Right cardiac atrium (tissue), 5 donors: ENCODE results near the gene CSGALNACT2. TPM values are rescaled to one million over a fixed set of nuclear protein-coding genes. Genes with fewer than 3 reads are reported as not detected.

Experiments used
- ATAC-seq, 2 donors: fragments of 200-7000 bp; cut with Tn5 transposase; one replicate each; pipeline versions ENCODE4 v1.8.0 to v1.9.1; 2020; ENCODE audit warnings: moderate library complexity in 2 of 2, mild to moderate bottlenecking in 1 of 2
- DNase-seq, 3 donors: peaks; one replicate each; pipeline ENCODE4 v3.0.0-alpha.2; 2020
- H3K27ac ChIP-seq: one replicate; pipeline ENCODE4 v1.5.1; 2013; ENCODE audit warnings: mild to moderate bottlenecking, low read length, control low read depth, moderate library complexity
- H3K27me3 ChIP-seq: one replicate; pipeline ENCODE4 v1.6.1; 2013; ENCODE audit not compliant: control insufficient read depth, insufficient read depth
- H3K4me1 ChIP-seq: one replicate; pipeline ENCODE4 v1.6.1; 2013; ENCODE audit warnings: low read length; ENCODE audit not compliant: control insufficient read depth, insufficient read depth
- H3K4me3 ChIP-seq: one replicate; pipeline ENCODE4 v1.5.1; 2013; ENCODE audit warnings: low read length, control low read depth
- H3K9me3 ChIP-seq: one replicate; pipeline ENCODE4 v1.6.1; 2013; ENCODE audit warnings: low read length; ENCODE audit not compliant: control insufficient read depth
- WGBS: extraction: QIAGEN DNeasy Blood & Tissue Kit; methylation state at CpG from one replicate; pipeline ENCODE4 v1.1.7; 2013; 5-methylcytosine and 5-hydroxymethylcytosine counted together
- intact Hi-C, 4 donors: fragments of 100-400 bp; cut with DNase I; formaldehyde crosslinking; loops; one replicate each; pipeline versions ENCODE4 v1.11.0 to v1.14.0; 2022 to 2023
- polyA plus RNA-seq: library from polyadenylated mRNA; stranded (reverse); fragments of 200-250 nt; gene quantifications from one replicate; pipeline ENCODE4 v1.2.3, GENCODE V29; 2013
- total RNA-seq, 4 donors: library from RNA; stranded (reverse); fragmentation: NEBNext Ultra II Directional; extraction: Animal tissue kit (Norgen Biotek cat#: 25700); gene quantifications; one replicate each; pipeline ENCODE4 v1.2.1, GENCODE V29; 2021
- donor health status: healthy with polysubstance abuse.
- donor health status: DM: no; HTN: yes; CAD: no.
- donor health status: DM: no; HTN: no; CAD: no.
- donor health status: DM: no; HTN: yes; CAD: no; lungs with severe emphysema.
- donor health status: DM: yes; HTN: yes; CAD: no.

Gene CSGALNACT2
- total and polyA plus RNA-seq, 5 donors, result 5.1 to 17.2 (median 10.4) TPM

DNA sequence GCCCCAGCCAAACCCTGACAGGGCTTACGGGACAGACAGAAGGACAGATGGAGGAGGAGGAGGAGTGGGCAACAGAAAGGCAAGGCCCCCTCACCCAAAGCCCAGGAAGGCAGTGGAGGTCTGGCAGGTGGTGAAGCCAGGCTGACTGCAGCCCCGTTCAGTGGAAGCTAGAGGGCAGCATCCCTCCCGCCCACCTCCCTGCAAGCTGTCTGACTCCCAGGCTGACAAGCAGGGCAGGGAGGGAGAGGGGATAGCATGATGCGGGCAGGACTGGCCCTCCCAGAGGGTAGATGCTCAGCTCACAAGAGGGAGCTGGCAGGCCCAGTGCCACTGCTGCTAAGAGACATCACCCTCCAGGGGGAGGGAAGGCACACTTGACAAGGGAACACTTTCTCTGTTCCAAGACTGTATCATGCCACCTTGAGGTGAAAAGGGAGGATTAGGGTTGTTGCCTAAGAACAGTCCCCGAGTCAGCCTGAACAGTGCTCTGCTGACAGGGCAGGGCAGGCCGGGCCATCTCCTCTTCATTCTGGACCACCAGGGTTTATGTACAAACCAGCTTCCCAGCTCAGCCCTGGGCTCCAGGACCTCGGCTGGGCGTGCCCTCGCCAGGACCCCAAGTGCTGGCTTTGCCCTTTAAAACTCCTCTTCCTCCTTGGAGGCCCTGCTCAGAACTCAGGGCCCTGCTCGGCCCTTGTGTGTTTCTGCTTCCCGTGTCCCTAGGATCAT, 66.9 kb downstream of the CSGALNACT2 start:
- intact Hi-C loops, result loop anchor here in 1 of 4 donors (10.0 kb wide), 1 partner anchor 150 kb away; no protein-coding TSS in a partner anchor
- DNase-seq, result peak in 2 of 3 donors; percentile 24 to 72
- Histone ChIP-seq H3K9me3 (no peaks in the 10 kb centered on the region), H3K27ac (no peak overlapping the region), H3K27me3 (no peaks in the 10 kb centered on the region), H3K4me3 (no peak overlapping the region), H3K4me1 (no peaks in the 10 kb centered on the region)
- ATAC-seq, result peak in 1 of 2 donors; percentile 45
- WGBS, result 63% methylated on average over 11 of the region's 11 CpGs

- Histone ChIP-seq H3K27ac (no peak overlapping the region), H3K9me3 (no peaks in the 10 kb centered on the region), H3K4me1 (no peaks in the 10 kb centered on the region), H3K4me3 (no peak overlapping the region), H3K27me3 (no peaks in the 10 kb centered on the region)
- WGBS, result 91% methylated on average over 20 of the region's 20 CpGs
- no peak for ATAC-seq
- DNase-seq, result peak in 2 of 3 donors; percentile 2 to 45
- intact Hi-C loops, result loop anchor here in 1 of 4 donors (10.0 kb wide), 1 partner anchor 149 kb away; no protein-coding TSS in a partner anchor
Observed at GRCh38 chr10:43205681-43206390, 67.6 kb downstream of the CSGALNACT2 start.

- ATAC-seq (no peak), DNase-seq (peak in 2 of 3 donors; percentile 4 to 24)
- H3K27ac ChIP-seq, result no peak overlapping the region
- no peaks in the 10 kb centered on the region for H3K27me3 ChIP-seq
- no peak overlapping the region for H3K4me3 ChIP-seq
- 86% methylated on average over 13 of the region's 13 CpGs for WGBS
- intact Hi-C loops, result loop anchor here in 1 of 4 donors (10.0 kb wide), 1 partner anchor 148 kb away; no protein-coding TSS in a partner anchor
- no peaks in the 10 kb centered on the region for H3K4me1 ChIP-seq
- H3K9me3 ChIP-seq, result no peaks in the 10 kb centered on the region
Observed at GRCh38 chr10:43206391-43207235, 68.4 kb downstream of the CSGALNACT2 start.

- intact Hi-C loops, result loop anchor here in 1 of 4 donors (10.0 kb wide), 1 partner anchor 146 kb away; no protein-coding TSS in a partner anchor
- Histone ChIP-seq H3K9me3 (no peaks in the 10 kb centered on the region), H3K4me1 (no peaks in the 10 kb centered on the region), H3K27me3 (no peaks in the 10 kb centered on the region), H3K27ac (no peak overlapping the region), H3K4me3 (no peak overlapping the region)
- peak in 2 of 3 donors; percentile 5 to 45 for DNase-seq
- ATAC-seq, result no peak
- WGBS, result 76% methylated on average over 17 of the region's 17 CpGs
Observed at GRCh38 chr10:43208147-43209073, 70.2 kb downstream of the CSGALNACT2 start.

- ATAC-seq, result no peak
- no peak overlapping the region for H3K27ac ChIP-seq
- no peak overlapping the region for H3K4me3 ChIP-seq
- WGBS, result 84% methylated on average over 7 of the region's 7 CpGs
- no peaks in the 10 kb centered on the region for H3K4me1 ChIP-seq
- H3K9me3 ChIP-seq, result no peaks in the 10 kb centered on the region
- H3K27me3 ChIP-seq, result no peaks in the 10 kb centered on the region
- intact Hi-C loops, result loop anchor here in 1 of 4 donors (10.0 kb wide), 1 partner anchor 146 kb away; no protein-coding TSS in a partner anchor
- peak in 1 of 3 donors; percentile 31 for DNase-seq
Observed at GRCh38 chr10:43209074-43209455, 70.8 kb downstream of the CSGALNACT2 start.

- intact Hi-C loops, result loop anchor here in 1 of 4 donors (10.0 kb wide), 1 partner anchor 145 kb away; no protein-coding TSS in a partner anchor
- H3K27me3 ChIP-seq, result no peaks in the 10 kb centered on the region
- no peak overlapping the region for H3K4me3 ChIP-seq
- H3K27ac ChIP-seq, result no peak overlapping the region
- ATAC-seq (no peak), DNase-seq (peak in 2 of 3 donors; percentile 8 to 12)
- H3K4me1 ChIP-seq, result no peaks in the 10 kb centered on the region
- 82% methylated on average over 5 of the region's 5 CpGs for WGBS
- no peaks in the 10 kb centered on the region for H3K9me3 ChIP-seq
Observed at GRCh38 chr10:43209651-43210141, 71.5 kb downstream of the CSGALNACT2 start.

DNA sequence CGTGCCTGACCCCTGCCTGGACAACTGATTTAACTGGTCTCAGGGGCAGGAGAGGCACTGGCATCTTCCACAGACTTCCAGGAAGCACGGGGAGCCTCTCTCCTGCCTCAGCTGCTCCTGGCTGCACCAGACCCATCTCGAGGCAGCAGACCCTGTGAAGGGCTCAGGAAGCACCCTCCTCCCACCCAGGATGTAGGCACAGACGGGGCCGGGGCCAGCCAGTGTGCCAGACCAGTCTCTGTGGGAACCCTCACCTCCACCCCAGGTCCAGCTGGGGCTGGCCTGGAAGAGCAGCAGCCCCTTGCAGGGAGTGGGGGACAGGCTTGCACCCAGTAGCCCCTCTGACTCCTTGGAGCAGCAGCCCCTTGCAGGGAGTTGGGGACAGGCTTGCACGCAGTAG, 72.3 kb downstream of the CSGALNACT2 start:
- no peak overlapping the region for H3K27ac ChIP-seq
- peak in 2 of 3 donors; percentile 6 to 22 for DNase-seq
- no peak overlapping the region for H3K4me3 ChIP-seq
- H3K4me1 ChIP-seq, result no peaks in the 10 kb centered on the region
- H3K9me3 ChIP-seq, result no peaks in the 10 kb centered on the region
- WGBS, result 51% methylated on average over 6 of the region's 6 CpGs
- no peak for ATAC-seq
- H3K27me3 ChIP-seq, result no peaks in the 10 kb centered on the region
- intact Hi-C loops, result no loop called here

DNA sequence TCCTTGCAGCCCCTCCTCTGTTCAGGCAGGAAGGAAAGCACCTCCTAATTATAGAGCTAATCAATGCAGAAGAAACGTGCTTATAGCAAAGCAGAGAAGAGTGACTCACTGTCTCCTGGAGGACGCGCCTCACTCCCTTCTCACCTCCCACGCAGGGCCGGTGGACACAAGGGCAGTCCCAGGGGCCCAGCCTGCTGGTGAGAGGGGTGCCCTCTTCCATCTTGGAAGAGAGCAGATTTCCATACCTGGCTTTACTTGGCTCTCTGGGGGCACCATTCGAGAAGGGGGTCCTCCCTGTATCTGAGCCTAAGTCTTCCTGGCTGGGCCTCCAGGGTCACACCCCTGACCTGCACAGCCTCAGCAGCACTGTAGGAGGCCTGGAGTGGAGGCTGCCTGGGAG, 72.8 kb downstream of the CSGALNACT2 start:
- no peaks in the 10 kb centered on the region for H3K9me3 ChIP-seq
- 50% methylated on average over 6 of the region's 6 CpGs for WGBS
- DNase-seq (peak in 1 of 3 donors; percentile 12), ATAC-seq (no peak)
- no peaks in the 10 kb centered on the region for H3K27me3 ChIP-seq
- no peaks in the 10 kb centered on the region for H3K4me1 ChIP-seq
- H3K27ac ChIP-seq, result no peak overlapping the region
- intact Hi-C loops, result no loop called here
- no peak overlapping the region for H3K4me3 ChIP-seq

DNA sequence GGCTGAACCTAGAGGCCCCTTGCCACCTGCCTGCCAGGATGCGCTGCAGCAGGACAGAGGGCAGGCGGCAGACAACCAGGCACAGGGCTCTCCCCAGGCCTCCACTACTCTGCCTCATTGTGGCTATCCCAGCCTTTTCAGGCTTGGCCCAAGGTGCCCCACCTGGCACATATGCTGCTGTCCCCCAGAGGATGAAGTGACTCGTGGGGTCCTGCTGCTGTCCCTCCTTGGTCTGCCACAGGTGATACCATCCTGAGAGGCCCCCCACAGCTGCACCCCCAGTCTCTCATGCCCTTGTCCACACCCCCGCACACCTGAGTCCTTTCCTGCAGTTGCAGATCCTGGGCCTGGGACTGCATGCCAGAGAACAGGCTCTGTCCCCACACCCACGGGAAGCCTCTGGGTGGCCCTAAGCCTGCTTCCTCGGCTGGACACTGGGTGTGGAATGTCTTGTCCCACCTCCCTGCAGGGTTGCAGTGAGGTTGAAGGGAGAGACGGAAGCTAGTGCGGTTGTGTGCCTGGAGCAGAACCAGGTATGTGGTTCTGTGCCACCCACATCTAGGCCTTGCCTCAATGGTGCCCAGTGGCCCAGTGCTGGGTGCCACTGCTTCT, 73.3 kb downstream of the CSGALNACT2 start:
- intact Hi-C loops, result no loop called here

More for the DNA sequence above, 73.3 kb downstream of the CSGALNACT2 start:
- DNase-seq (peak in 2 of 3 donors; percentile 10 to 15), ATAC-seq (no peak)
- no peaks in the 10 kb centered on the region for H3K4me1 ChIP-seq
- H3K4me3 ChIP-seq, result no peak overlapping the region
- 78% methylated on average over 8 of the region's 8 CpGs for WGBS
- no peak overlapping the region for H3K27ac ChIP-seq
- no peaks in the 10 kb centered on the region for H3K27me3 ChIP-seq
- no peaks in the 10 kb centered on the region for H3K9me3 ChIP-seq
